HG02763 (cell line): ENCODE data around the gene TMEM269.

ENCODE experiments used
- ATAC-seq: cut with Tn5 transposase; IDR thresholded peaks from one replicate; pipeline ENCODE4 v1.9.1; 2021; ENCODE audit warnings: mild to moderate bottlenecking, moderate library complexity; ENCODE audit not compliant: unreplicated experiment

TMEM269 gene

GRCh38 chr1:42817976-42818375 is 33.2 kb downstream of the TMEM269 start:
- ATAC-seq = no peak

DNA sequence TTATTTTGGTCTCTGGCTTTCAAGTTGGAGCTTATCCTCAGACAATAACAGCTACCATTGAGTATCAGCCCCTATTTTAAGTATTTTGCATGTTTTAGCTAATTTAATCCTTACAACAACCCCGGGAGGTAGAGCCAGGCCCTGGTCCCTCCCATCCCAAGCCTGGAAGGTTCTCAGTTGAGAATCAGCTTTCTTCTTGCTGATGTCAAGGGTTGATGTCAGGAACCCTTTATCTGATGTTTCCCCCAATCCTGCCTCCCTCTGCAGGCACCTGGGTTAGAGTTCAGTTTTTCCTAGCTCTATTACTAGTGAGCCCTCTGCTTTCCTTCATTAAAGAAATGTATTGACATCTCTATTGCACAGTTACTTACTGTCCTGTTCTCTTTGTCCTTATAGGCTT is 36.0 kb downstream of the TMEM269 start:
- no peak for ATAC-seq

DNA sequence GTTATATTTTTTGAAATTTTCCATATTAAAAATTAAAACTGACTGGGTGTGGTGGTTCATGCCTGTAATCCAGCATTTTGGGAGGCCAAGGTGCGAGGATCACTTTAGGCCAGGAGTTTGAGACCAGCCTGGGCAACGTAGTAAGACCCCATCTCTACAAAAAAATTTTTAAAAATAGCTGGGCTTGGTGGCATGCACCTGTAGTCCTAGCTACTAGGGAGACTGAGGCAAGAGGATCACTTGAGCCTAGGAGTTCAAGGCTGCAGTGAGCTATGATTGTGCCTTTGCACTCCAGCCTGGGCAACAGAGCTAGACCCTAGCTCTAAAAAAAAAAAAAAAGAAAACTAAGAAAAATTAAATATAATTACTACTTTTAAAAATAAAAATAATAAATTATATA is 36.9 kb downstream of the TMEM269 start:
- ATAC-seq = no peak

DNA sequence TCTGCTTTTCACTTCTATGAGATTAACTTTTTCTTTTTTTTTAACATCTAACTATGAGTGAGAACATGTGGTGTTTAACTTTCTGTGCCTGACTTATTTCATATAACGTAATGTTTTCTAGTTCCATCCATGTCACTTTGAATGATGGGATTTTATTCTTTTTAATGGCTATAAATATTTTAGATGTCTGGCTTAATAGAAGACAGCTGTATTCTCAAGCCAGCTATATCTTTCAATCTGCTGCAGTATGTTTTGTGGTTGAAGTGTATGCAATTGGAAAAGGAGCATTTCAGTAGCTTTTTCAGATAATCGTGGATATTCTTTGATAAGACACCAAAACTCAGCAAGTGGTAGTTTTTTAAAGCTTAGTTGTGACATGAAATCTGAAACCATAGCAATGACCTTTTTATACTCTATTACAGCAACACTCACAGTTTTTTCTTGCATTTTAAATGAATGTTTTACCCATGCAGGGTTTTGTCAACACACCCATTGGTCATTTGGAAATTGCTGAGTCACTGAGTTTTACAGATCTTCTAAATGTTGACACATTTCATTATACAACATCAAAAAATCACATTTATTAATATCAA is 38.1 kb downstream of the TMEM269 start:
- no peak for ATAC-seq

- ATAC-seq = no peak
Measured at GRCh38 chr1:42824481-42825035, 39.8 kb downstream of the TMEM269 start.

DNA sequence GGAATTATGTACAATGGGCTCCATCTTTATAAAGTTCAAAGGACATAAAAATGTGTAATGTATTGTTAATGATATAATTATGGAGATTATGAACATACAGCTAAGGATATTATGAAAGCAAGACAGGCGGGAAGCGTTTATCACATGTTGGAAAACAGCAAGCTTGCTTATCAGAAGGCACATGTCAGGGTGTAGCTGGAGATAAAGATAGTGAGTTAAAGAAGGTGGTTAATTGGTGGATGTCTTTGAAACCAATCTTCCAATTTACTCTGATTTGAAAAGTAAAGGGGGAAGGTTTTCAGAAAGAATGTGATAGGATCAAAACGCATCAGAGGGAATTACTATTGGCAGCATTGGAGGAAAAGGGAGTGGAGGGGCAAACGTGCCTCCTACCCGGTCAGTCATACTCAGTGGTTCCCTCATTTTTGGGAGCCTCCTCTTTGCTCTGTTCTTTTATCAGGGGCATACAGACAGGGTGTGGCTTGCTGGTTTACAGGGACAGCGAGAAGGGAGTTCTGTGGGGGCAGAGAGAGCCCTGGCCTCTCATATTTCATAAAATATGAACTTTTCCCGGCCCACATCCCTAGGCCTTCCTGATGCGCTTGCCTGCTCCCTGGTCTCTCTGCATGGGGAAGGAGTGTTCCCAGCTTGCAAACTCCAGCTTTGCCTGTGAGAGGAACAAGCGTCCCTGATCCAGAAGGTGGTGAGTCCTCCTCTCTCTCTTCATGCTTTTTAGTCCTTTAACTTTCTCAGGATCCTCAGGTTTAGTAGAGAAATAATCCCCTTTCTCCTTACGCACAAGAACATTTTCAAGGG is 40.5 kb downstream of the TMEM269 start:
- no peak for ATAC-seq

DNA sequence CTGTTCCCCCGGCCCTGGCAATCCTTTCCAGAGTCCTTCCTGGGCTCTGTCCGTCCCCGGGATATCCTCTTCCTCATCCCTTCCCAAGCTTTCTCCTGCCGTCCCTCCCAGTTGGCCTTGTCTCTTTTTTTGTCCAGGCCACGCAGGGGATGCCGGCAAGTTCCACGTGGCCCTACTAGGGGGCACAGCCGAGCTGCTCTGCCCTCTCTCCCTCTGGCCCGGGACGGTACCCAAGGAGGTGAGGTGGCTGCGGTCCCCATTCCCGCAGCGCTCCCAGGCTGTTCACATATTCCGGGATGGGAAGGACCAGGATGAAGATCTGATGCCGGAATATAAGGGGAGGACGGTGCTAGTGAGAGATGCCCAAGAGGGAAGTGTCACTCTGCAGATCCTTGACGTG is 45.8 kb downstream of the TMEM269 start:
- ATAC-seq = no peak

GRCh38 chr1:42831273-42831672 is 46.5 kb downstream of the TMEM269 start:
- ATAC-seq = no peak

DNA sequence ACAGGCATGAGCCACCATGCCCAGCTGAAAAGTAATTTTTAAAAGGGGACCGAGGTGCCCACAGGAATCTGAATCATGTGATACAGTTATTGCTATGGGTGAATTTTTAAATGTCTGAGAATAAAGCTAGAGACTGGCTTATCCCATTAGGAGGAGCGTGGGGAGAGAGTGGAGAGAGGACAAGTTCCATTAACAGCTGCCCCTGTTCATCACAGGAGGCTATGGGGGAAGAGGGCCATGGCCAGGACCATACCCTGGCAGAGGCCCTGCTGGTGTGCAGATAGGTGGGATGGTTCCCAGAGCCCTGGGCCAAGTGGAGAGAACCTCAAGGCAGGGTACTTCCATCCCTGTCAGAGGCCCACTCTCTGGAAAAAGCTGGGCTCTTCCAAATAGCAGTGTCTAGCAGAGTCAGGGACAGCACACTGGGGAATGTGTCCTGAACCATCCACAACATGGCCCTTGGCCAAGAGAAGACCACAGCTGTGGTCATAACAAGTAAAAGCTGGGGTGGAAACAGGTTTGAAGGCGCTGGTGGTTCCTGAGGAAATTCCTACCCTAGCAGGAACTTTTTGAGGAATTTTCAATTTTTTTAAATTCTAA is 48.0 kb downstream of the TMEM269 start:
- ATAC-seq = no peak

- ATAC-seq = no peak
Measured at GRCh38 chr1:42833981-42834380, 49.2 kb downstream of the TMEM269 start.

GRCh38 chr1:42834803-42835202 is 50.0 kb downstream of the TMEM269 start:
- ATAC-seq = no peak

GRCh38 chr1:42835422-42835821 is 50.6 kb downstream of the TMEM269 start:
- no peak for ATAC-seq

DNA sequence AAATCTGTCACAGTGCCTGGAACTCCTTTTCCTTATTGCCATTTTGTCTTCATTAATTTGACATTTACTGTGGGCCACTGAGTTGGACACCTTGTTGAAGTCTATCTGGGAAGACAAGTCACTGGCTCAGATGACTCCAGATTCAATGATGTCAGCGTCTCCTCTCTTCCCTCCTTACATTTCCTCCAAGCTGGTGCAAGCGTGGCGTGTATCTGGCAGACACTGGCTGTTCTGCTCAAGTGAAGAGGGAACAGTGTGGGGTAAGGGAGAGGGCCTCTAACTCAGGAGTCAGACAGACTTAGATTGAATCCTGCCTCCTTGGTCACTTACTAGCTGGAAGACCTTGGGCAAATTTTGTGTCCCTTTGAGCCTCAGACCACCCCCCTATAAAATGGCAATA is 52.9 kb downstream of the TMEM269 start:
- no peak for ATAC-seq

GRCh38 chr1:42838482-42839190 is 53.8 kb downstream of the TMEM269 start:
- ATAC-seq = no peak

- ATAC-seq = no peak
Measured at GRCh38 chr1:42841010-42841409, 56.2 kb downstream of the TMEM269 start.

GRCh38 chr1:42841440-42842147 is 56.8 kb downstream of the TMEM269 start:
- no peak for ATAC-seq

DNA sequence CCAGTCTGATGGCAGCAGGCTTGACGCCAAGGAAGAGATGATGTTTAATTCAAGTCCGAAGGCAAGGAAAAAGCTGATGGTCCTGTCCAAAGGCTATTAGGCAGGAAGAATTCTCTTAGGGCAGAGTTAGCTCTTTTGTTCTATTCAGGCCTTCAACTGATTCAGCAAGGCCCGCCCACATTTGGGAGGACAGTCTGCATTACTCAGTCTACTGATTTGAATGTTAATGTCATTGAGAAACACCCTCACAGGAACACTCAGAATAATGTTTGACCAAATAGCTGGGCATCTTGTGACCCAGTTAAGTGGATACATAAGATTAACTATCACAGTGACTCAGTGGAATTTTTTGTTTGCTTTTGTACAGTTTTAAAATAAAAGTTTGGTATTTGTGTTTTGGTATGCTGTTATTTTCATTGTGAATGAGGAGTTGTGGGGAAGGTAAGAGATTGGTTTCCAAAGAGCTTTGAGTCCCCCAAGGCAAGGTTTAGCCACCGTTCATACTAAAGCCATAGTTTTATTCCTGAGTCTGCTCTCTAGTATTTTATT is 59.9 kb downstream of the TMEM269 start:
- ATAC-seq = no peak

GRCh38 chr1:42845193-42845592 is 60.4 kb downstream of the TMEM269 start:
- ATAC-seq = no peak

DNA sequence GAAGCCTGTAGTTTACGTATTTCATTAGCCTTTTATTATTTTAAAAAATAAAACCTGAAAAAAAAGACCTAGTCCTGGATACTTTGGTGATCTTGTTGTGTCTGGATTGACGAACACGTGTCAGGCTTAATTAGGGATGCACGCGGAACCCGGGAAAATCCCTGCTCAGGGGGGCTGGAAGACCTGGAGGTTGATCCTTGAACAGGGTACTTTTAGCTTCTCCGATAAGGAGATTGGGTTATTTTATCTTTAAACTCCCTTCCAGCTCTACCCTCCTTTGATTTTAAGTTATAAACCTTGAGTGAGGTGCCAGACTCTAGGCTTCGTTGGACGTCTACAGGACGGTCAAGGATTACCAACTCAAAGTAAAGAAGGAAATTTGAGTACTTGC is 61.1 kb downstream of the TMEM269 start:
- ATAC-seq = peak; percentile 19
